Uterus (tissue), 4 donors: ENCODE data around the gene BRSK2. TPM values are rescaled to one million over a fixed set of nuclear protein-coding genes. Genes with fewer than 3 reads are reported as not detected.

Experiments
- DNase-seq, 2 donors: peaks; one replicate each; pipeline ENCODE4 v3.0.0-alpha.2; 2019 to 2020
- H3K27ac ChIP-seq, 2 donors: fragments of 200-600 bp; sonication (generic); 1 replicate in 1 of 2; 2 replicates in 1 of 2; pipeline ENCODE4 v1.5.1; 2016 to 2018
- H3K27me3 ChIP-seq, 2 donors: fragments of 200-600 bp; sonication (generic); one replicate each; pipeline ENCODE4 v1.5.1; 2018 to 2019; ENCODE audit warnings: control low read depth in 1 of 2
- H3K36me3 ChIP-seq, 2 donors: fragments of 200-600 bp; sonication (generic); one replicate each; pipeline ENCODE4 v1.5.1; 2019; ENCODE audit warnings: control low read depth in 1 of 2
- H3K4me1 ChIP-seq, 2 donors: fragments of 200-600 bp; sonication (generic); one replicate each; pipeline ENCODE4 v1.5.1; 2018 to 2019; ENCODE audit warnings: control low read depth in 1 of 2
- H3K4me3 ChIP-seq, 2 donors: fragments of 200-600 bp; sonication (generic); 1 replicate in 1 of 2; 2 replicates in 1 of 2; pipeline ENCODE4 v1.5.1; 2018 to 2019; ENCODE audit warnings: mild to moderate bottlenecking in 1 of 2
- H3K9me3 ChIP-seq, 2 donors: fragments of 200-600 bp; sonication (generic); one replicate each; pipeline ENCODE4 v1.5.1; 2019; ENCODE audit warnings: control low read depth in 1 of 2
- POLR2A ChIP-seq, 2 donors: fragments of 450-650 bp; IDR thresholded peaks; one replicate each; pipeline ENCODE4 v1.6.1; 2016; ENCODE audit warnings: antibody characterized with exemption in 2 of 2, mild to moderate bottlenecking in 1 of 2, moderate library complexity in 1 of 2
- intact Hi-C: fragments of 100-400 bp; cut with DNase I; formaldehyde crosslinking; loops from one replicate; pipeline ENCODE4 v1.15.1; 2023; ENCODE audit warnings: low total_unique reads
- total RNA-seq, 4 donors: library from RNA; depleted of rRNA in 3 of 4; stranded (reverse); fragments of >200 nt in 3 of 4; gene quantifications; one replicate each; pipeline versions ENCODE4 v1.1.0 to v1.2.4, GENCODE V29; 2014 to 2023
- TF ChIP-seq, protein P1 (sequence below), 4 experiments: fragments of 200-600 bp in 2 of 4; fragments of 450-650 bp in 2 of 4; sonication (generic) in 2 of 4; IDR thresholded peaks; one replicate each; pipeline ENCODE4 v1.5.1; 2016 to 2019; ENCODE audit warnings: antibody characterized with exemption in 4 of 4, mild to moderate bottlenecking in 2 of 4, moderate library complexity in 1 of 4
- donor health status: DM: yes; HTN: yes; CAD: no.

Gene BRSK2
- total RNA-seq, 4 donors from 2014 or later: 1.5 to 2.2 TPM; not detected in 2

GRCh38 chr11:1384199-1384970 is 5.3 kb upstream of the BRSK2 start:
- intact Hi-C loops: no loop called here
- DNase-seq: no peak
- TF ChIP-seq, protein P1, sequence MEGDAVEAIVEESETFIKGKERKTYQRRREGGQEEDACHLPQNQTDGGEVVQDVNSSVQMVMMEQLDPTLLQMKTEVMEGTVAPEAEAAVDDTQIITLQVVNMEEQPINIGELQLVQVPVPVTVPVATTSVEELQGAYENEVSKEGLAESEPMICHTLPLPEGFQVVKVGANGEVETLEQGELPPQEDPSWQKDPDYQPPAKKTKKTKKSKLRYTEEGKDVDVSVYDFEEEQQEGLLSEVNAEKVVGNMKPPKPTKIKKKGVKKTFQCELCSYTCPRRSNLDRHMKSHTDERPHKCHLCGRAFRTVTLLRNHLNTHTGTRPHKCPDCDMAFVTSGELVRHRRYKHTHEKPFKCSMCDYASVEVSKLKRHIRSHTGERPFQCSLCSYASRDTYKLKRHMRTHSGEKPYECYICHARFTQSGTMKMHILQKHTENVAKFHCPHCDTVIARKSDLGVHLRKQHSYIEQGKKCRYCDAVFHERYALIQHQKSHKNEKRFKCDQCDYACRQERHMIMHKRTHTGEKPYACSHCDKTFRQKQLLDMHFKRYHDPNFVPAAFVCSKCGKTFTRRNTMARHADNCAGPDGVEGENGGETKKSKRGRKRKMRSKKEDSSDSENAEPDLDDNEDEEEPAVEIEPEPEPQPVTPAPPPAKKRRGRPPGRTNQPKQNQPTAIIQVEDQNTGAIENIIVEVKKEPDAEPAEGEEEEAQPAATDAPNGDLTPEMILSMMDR (IDR thresholded peaks at IDR 0.05): no peak
- TF ChIP-seq POLR2A (IDR thresholded peaks at IDR 0.05): no peak

DNA sequence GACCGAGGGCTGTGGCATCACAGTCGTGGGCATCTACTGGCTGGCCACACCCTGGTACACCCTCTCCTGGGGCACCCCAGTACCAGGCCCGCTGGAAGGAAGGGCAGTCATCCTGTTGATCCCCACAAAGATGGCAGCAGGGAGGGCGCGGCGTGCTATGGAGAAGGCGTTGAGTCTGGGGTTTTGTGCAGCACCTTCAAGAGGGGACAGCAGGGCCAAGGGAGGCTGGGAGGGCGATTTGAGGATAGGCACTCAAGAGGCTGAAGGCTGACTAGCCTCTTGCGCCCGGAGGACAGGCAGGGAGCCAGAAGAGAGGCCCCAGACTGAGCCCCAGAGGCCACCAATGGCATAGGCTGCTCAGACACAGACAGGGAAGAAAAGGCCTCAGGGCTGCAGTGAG is 2.2 kb upstream of the BRSK2 start:
- H3K4me3 ChIP-seq: no peak overlapping the region
- no peaks in the 10 kb centered on the region for H3K9me3 ChIP-seq
- H3K27ac ChIP-seq: no peak overlapping the region
- intact Hi-C loops: no loop called here
- H3K4me1 ChIP-seq: peaks cover 4 to 10% of the 10 kb centered on the region in 2 donors
- no peaks in the 10 kb centered on the region for H3K36me3 ChIP-seq
- TF ChIP-seq POLR2A (IDR thresholded peaks at IDR 0.05): no peak
- TF ChIP-seq, protein P1 (IDR thresholded peaks at IDR 0.05): no peak
- no peak for DNase-seq
- peaks cover 18 to 19% of the 10 kb centered on the region in 2 donors for H3K27me3 ChIP-seq

More at GRCh38 chr11:1384199-1384970, 5.3 kb upstream of the BRSK2 start:
- Histone ChIP-seq H3K36me3 (no peaks in the 10 kb centered on the region), H3K27ac (no peak overlapping the region), H3K9me3 (no peaks in the 10 kb centered on the region), H3K4me3 (no peak overlapping the region), H3K27me3 (no peaks in the 10 kb centered on the region), H3K4me1 (peaks cover 4 to 6% of the 10 kb centered on the region in 2 donors)

GRCh38 chr11:1387961-1388762 is 1.6 kb upstream of the BRSK2 start:
- Histone ChIP-seq H3K9me3 (no peaks in the 10 kb centered on the region), H3K4me1 (peaks cover 4 to 10% of the 10 kb centered on the region in 2 donors), H3K36me3 (no peaks in the 10 kb centered on the region), H3K27ac (no peak overlapping the region), H3K4me3 (no peak overlapping the region), H3K27me3 (peaks cover 22 to 23% of the 10 kb centered on the region in 2 donors)
- TF ChIP-seq POLR2A (IDR thresholded peaks at IDR 0.05): no peak
- TF ChIP-seq, protein P1 (IDR thresholded peaks at IDR 0.05): no peak
- DNase-seq: no peak
- intact Hi-C loops: no loop called here

- TF ChIP-seq POLR2A (IDR thresholded peaks at IDR 0.05): no peak
- TF ChIP-seq, protein P1 (IDR thresholded peaks at IDR 0.05): no peak
- Histone ChIP-seq H3K9me3 (no peaks in the 10 kb centered on the region), H3K27me3 (peaks cover 22 to 28% of the 10 kb centered on the region in 2 donors), H3K4me1 (peaks cover 4 to 10% of the 10 kb centered on the region in 2 donors), H3K36me3 (no peaks in the 10 kb centered on the region), H3K4me3 (peak overlapping the region; percentile 30 to 49), H3K27ac (no peak overlapping the region)
- intact Hi-C loops: no loop called here
- DNase-seq: no peak
These were observed 1.0 kb upstream of the BRSK2 start for GRCh38 chr11:1388763-1389102.
